RPMI7951 (cell line): ENCODE data around the gene MAMDC4. TPM values are rescaled to one million over a fixed set of nuclear protein-coding genes. Genes with fewer than 3 reads are reported as not detected.
A peak's percentile ranks its signal among the peaks of the same experiment; 100 is the strongest.

Experiments
- DNase-seq: peaks from one replicate; pipeline ENCODE4 v3.0.0-alpha.2; 2012; ENCODE audit warnings: low read depth
- total RNA-seq: library from RNA; depleted of rRNA; stranded (reverse); fragments of >200 nt; shearing (Covaris generic); gene quantifications from 2 replicates; pipeline ENCODE4 v1.2.3, GENCODE V29; 2014

Gene MAMDC4
- total RNA-seq, 1 experiment from 2014 or later = 0.36 TPM

- DNase-seq = no peak
Measured at GRCh38 chr9:136849960-136850865, 1.9 kb upstream of the MAMDC4 start.

- no peak for DNase-seq
Measured at GRCh38 chr9:136850866-136851775, 1.0 kb upstream of the MAMDC4 start.

- DNase-seq = no peak
Measured at GRCh38 chr9:136852664-136853595, 784 bp downstream of the MAMDC4 start.

GRCh38 chr9:136853596-136854112, 1.5 kb downstream of the MAMDC4 start:
- DNase-seq = no peak

- DNase-seq = no peak
Measured at GRCh38 chr9:136854113-136854841, 2.1 kb downstream of the MAMDC4 start.

GRCh38 chr9:136854842-136855460, 2.8 kb downstream of the MAMDC4 start:
- DNase-seq = no peak

- DNase-seq = no peak
Measured at GRCh38 chr9:136855461-136856078, 3.4 kb downstream of the MAMDC4 start.

- DNase-seq = no peak
Measured at GRCh38 chr9:136856079-136856476, 3.9 kb downstream of the MAMDC4 start.

- no peak for DNase-seq
Measured at GRCh38 chr9:136856541-136857141, 4.5 kb downstream of the MAMDC4 start.

GRCh38 chr9:136857166-136857565, 5.0 kb downstream of the MAMDC4 start:
- no peak for DNase-seq

- DNase-seq = no peak
Measured at GRCh38 chr9:136857581-136858412, 5.7 kb downstream of the MAMDC4 start.

GRCh38 chr9:136858452-136858843, 6.3 kb downstream of the MAMDC4 start:
- no peak for DNase-seq

GRCh38 chr9:136858844-136859757, 7.0 kb downstream of the MAMDC4 start:
- peak; percentile 60 for DNase-seq

- no peak for DNase-seq
Measured at GRCh38 chr9:136860529-136860928, 8.4 kb downstream of the MAMDC4 start.

GRCh38 chr9:136860933-136861873, 9.1 kb downstream of the MAMDC4 start:
- DNase-seq = no peak

- no peak for DNase-seq
Measured at GRCh38 chr9:136861874-136862457, 9.8 kb downstream of the MAMDC4 start.
